ENCODE measurements around the gene HYCC2.
A peak's percentile ranks its signal among the peaks of the same experiment; 100 is the strongest.
"Not testable (repeated sequence)": the region's sequence is repeated elsewhere in the genome, so short reads cannot be mapped to it uniquely, and the experiment has no call there.

Gene HYCC2

DNA sequence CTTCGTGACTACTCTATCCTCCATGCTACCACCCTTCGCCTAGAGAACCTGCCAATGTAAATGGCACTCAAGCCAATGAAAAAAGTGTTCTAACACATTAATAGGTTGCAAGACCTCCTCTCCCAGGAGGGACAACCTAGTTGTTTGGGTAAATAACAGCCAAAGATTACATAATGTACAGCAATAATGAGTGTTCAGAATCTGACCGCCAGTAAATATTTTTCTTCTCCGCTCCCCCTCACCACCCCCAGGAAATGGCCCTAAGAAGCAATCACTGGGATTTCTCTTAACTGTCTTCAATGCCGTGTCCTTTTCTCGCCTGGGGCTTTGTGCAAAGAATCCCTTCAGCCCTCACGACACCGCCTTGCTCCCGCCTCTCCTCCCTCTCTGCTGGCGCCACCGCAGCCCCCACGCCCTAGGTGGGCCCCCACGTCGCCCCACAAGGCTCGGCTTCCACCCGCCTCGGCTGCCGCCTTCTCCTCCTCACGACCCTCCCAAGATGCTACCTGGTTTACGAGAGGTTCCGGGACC lies 458 bp downstream of the HYCC2 start:
- DNase-seq, result no peak

DNA sequence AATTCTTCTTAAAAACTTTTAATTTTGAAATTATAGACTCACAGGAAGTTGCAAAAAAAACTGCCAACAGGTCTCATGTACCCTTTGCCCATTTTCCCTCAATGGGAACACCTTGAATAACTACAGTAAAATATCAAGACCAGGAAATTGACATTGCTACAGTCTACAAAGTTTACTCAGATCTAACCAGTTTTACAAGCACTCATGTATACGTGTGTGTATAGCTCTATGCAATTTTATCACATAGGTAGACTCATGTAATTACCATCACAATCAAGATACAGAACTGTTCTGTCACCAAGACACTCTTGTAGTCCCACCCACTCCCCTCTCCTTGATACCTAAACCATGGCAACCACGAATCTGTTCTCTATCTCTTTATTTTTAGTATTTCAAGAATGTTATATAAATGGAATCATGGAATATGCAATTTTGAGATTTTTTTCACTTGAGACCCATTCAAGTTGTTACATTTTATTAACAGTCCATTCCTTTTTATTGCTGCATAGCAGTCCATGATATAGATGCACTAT lies 6.6 kb downstream of the HYCC2 start:
- no peak for DNase-seq

DNA sequence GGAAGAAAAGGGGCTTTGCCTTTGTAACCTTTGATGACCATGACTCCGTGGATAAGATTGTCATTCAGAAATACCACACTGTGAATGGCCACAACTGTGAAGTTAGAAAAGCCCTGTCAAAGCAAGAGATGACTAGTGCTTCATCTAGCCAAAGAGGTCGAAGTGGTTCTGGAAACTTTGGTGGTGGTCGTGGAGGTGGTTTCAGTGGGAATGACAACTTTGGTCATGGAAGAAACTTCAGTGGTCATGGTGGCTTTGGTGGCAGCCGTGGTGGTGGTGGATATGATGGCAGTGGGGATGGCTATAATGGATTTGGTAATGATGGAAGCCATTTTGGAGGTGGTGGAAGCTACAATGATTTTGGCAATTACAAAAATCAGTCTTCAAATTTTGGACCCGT lies 8.0 kb downstream of the HYCC2 start:
- not testable (repeated sequence) for DNase-seq

DNA sequence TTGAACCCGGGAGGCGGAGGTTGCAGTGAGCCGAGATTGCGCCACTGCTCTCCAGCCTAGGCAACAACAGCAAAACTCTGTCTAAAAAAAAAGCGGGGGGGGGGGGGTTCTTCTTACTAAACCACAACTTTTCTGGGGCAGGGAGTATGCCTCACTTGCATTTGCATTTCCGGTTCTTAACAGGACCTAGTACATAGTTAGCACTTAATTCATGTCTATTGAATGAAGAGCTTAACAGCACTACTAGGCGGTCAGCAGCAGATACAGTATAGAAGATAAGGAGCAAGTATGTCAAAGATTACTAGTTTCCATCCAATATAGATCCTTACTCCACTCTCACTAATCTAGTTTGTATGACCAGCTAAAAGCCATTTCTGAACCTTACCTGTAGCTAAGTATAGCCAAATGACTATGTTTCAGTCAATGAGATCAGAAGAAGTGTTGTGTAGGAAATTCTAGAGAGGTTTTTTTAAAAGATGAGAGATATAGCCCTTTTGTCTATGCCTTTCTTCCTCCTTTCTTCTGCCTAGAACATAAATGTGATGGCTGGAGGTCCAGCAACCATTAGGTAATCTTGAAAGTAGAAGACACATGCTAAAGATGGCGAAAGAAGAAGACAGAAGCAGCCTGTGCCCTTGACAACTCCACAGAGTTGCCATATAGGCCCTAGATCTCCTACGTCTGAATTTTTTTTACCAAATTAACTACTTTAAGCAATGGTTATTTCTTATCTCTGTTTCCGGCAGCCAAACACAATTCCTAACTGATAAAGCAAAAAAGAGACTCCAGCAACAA lies 11.3 kb downstream of the HYCC2 start:
- no peak for DNase-seq

DNA sequence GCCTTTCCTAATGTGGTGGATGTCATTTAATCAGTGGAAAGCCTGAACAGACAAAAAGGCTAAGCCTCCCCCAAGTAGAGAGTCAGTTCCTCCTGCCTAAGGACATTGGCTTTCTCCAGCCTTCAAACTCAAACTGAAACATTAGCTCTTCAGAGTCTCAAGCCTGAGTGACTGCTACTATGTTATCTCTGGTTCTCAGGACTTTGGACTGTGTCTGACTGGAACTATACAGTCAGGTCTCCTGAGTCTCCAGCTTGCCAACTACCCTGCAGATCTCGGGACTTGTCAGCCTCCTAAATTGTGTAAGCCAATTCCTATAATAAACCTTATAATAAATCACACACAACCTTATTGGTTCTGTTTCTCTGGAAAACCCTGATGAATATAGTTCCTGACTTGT lies 12.6 kb downstream of the HYCC2 start:
- no peak for DNase-seq

DNA sequence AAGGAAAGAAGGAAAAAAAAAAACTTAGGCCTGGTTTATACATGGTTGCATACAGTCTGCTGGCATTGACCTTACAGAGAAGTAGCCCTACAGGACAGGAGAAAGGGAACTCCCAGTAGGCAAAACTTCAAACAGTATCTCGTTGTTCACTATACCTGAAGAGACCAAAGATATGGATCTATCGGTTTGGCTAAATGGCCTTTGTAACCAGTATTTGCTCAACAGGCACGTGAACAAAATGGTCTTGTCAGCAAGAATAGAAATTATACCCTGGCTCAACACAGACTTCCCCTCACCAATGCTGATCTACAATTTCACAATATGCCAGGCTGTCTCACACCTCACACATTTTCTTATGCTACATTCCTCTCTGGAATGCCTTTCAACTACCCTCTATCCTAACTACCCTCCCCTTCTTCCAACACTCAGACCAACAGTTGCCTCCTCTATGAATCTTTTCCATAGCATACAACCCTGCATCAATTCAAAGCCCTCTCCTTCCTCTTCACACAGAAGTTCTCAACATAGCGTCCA lies 13.7 kb downstream of the HYCC2 start:
- no peak for DNase-seq

DNA sequence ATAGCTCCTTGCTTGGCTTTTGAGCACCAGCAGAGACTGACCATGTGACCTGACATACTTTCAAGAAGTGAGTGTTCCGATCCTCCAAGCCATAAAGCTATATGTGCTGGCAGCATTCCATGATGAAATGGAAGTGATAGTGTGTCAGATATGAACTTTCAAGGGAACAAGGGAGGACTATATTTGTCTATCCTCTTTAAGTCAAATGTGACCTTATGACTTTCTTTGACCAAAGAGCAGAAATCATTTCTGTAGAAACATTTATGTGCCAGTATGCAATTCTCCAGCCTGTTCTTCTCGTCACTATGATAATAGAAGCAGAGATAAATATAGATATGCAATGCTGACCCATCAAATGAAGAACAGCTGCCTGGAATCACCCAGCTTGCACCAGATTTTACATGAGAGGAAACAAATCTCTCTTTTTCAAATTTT lies 14.4 kb downstream of the HYCC2 start:
- peak; percentile 4 for DNase-seq

DNA sequence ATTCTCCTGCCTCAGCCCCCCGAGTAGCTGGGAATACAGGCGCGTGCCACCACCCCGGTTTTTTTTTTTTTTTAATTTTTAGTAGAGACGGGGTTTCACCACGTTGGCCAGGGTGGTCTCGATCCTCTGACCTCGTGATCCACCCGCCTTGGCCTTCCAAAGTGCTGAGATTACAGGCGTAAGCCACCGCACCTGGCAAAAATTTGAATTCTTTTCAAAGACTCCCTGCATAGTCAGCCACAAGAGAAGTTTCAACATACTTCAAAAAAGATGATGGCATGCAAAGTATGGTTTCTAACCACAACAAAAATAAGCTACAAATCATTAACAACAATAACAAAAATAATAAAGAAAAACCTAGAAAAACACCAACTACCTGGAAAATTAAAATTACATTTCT lies 22.0 kb downstream of the HYCC2 start:
- no peak for DNase-seq

DNA sequence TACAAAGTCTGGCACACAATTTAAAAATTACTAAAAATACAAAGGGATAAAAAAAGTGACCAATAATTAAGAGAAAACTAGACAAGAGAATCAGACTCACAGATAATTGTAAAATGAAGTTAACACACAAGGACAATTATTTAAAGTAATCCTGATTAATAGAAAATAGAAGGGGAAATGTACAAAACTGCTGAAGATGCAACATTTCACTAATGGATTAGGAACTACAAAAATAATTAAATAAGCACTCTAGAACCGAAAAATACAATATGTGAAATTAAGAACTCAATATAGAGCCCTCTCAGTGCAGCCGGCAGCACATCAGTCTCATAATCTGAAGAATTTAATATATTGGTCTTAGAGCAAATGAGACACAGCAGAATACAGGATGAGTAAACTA lies 24.6 kb downstream of the HYCC2 start:
- no peak for DNase-seq

DNA sequence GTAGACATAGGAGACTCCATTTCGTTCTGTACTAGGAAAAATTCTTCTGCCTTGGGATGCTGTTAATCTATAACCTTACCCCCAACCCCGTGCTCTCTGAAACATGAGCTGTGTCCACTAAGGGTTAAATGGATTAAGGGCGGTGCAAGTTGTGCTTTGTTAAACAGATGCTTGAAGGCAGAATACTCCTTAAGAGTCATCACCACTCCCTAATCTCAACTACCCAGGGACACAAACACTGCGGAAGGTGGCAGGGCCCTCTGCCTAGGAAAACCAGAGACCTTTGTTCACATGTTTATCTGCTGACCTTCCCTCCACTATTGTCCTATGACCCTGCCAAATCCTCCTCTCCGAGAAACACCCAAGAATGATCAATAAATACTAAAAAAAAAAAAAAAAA lies 28.4 kb downstream of the HYCC2 start:
- not testable (repeated sequence) for DNase-seq

DNA sequence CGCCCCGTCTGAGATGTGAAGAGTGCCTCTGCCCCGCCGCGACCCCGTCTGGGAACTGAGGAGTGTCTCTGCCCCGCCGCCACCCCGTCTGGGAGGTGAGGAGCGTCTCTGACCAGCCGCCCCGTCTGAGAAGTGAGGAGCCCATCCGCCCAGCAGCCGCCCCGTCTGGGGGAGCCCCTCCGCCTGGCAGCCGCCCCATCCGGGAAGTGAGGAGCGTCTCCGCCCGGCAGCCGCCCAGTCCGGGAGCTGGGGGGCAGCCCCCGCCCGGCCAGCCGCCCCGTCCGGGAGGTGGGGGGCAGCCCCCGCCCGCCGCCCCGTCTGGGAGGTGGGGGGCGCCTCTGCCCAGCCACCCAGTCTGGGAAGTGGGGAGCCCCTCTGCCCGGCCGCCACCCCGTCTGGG lies 29.0 kb downstream of the HYCC2 start:
- not testable (repeated sequence) for DNase-seq

DNA sequence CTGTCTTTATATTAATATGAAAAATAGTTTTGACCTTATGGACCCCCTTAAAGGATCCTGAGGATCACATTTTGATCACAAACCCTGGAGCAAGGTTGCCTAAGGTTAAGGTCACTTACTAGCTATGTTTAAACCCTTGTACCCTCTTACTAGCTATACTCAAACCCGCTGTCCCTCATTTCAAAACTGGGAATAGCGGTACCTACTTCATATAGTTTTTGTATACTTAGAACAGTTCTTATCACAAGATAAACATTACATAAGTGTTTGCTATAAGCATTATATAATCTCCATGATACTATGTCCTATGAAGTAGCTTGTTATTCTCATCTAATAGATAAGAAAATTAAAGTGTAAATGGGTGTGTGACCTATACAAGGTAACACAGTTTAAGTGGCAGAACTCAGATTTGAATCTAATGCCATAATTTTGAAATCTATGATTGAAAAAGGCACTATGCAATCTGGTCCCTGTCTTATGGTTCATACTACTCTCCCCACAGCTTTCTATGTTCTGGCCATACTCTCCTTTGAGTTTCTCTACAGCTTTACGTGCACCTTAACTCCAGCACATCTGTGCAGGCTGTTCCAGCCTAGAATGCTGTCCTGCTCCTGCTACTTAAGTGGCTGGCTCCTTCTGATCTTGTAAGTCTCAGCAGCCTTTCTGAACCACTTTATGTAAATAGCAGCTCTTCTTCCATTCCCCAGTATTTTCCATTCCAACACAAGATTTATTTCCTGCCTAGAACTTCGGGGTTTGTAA lies 30.4 kb downstream of the HYCC2 start:
- no peak for DNase-seq

DNA sequence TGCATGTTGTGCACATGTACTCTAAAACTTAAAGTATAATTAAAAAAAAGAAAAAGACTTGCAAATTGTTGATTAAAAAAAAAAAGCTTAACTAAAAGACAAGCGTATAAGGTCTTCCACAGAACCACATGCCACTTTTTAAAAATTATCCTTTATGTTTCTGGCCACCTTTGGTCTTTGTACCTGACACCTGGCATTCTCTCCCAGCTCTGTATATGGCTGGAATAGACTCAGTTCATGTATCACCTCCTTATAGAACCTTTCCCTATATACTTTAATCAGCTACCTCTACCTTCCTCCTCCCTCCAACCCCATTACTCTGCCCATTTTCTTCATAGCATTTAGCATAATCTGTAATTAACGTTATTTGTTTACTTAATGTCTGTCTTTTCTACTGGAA lies 32.6 kb downstream of the HYCC2 start:
- no peak for DNase-seq

DNA sequence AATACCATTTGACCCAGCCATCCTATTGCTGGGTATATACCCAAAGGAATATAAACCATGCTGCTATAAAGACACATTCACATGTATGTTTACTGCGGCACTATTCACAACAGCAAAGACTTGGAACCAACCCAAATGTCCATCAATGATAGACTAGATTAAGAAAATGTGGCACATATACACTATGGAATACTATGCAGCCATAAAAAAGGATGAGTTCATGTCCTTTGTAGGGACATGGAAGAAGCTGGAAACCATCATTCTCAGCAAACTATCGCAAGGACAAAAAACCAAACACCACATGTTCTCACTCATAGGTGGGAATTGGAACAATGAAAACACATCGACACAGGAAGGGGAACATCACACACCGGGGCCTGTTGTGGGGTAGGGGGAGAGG lies 33.1 kb downstream of the HYCC2 start:
- DNase-seq, result not testable (repeated sequence)

DNA sequence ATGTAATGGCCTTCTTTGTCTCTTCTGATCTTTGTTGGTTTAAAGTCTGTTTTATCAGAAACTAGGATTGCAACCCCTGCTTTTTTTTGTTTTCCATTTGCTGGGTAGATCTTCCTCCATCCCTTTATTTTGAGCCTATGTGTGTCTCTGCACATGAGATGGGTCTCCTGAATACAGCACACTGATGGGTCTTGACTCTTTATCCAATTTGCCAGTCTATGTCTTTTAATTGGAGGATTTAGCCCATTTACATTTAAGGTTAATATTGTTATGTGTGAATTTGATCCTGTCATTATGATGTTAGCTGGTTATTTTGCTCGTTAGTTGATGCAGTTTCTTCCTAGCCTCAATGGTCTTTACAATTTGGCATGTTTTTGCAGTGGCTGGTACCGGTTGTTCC lies 37.1 kb downstream of the HYCC2 start:
- DNase-seq, result not testable (repeated sequence)

DNA sequence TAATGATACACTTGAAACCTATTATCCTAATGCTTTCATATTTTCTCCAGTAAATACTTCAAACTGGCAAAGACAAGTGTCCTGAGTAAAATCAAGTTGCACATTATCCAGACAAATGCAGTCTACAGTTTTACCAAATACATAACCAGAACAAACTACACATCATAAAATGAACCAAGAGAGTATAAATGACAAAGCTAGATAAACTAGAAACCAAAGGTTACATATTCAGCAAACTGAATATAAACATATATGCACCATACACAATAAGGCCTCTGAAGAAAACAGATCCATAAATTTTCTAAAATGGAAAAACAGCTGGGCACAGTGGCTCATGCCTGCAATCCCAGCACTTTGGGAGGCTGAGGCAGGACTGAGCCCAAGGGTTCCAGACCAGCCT lies 47.0 kb downstream of the HYCC2 start:
- DNase-seq, result no peak

DNA sequence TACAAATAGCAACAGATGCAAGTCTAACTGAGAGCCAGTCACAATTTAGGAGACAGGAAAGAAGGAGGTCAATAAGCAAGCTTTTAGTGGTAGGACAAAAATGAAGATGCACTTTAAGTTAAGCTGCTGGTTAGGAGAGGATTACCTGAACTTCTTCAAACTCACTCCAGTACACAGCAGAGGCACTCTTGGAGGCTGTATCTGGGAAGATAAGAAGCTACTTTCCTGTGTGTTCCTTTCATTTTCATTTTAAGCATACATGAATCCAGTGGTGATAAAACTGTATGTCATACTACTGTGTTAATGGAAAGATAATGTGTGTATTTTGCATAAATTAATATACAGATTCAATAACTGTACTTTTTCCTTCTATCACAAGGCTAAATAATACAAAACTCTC lies 49.6 kb downstream of the HYCC2 start:
- no peak for DNase-seq

Data from midbrain (tissue), 1 donor.